Measurements from ENCODE around the gene NPW.

DNA sequence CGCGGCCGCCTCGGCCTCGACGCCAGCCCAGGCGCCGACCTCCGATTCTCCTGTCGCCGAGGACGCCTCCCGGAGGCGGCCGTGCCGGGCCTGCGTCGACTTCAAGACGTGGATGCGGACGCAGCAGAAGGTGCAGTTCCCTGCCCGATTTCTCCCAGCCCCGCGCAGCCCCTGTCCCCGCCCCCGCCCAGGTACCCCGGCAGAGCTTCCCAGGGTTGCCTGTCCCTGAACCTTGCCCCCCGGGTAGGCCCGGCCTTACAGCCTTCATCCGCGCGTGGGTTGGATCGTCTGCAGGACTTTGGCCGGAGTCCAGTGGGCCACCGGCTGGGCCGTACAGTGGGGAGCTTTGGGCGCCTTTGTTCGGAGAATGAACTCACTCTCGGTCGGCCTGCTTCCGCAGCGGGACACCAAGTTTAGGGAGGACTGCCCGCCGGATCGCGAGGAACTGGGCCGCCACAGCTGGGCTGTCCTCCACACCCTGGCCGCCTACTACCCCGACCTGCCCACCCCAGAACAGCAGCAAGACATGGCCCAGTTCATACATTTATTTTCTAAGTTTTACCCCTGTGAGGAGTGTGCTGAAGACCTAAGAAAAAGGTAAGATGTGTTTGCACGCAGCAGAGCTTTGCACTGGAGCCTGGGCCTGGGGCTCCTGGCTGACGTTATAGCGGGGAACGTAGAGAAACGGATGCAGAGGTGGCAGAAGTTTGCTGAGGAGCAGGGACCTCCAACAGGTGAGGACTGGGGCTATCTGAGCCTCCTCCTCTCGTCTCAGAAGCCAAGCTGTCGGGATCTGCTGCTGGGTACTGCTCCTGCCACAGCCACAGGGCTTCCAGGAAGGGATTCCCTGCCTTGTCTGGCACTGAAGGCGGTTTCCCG lies 35.0 kb upstream of the NPW start:
- TF ChIP-seq, protein P1, sequence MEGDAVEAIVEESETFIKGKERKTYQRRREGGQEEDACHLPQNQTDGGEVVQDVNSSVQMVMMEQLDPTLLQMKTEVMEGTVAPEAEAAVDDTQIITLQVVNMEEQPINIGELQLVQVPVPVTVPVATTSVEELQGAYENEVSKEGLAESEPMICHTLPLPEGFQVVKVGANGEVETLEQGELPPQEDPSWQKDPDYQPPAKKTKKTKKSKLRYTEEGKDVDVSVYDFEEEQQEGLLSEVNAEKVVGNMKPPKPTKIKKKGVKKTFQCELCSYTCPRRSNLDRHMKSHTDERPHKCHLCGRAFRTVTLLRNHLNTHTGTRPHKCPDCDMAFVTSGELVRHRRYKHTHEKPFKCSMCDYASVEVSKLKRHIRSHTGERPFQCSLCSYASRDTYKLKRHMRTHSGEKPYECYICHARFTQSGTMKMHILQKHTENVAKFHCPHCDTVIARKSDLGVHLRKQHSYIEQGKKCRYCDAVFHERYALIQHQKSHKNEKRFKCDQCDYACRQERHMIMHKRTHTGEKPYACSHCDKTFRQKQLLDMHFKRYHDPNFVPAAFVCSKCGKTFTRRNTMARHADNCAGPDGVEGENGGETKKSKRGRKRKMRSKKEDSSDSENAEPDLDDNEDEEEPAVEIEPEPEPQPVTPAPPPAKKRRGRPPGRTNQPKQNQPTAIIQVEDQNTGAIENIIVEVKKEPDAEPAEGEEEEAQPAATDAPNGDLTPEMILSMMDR (conservative IDR thresholded peaks at IDR 0.05 in 1 of 2, IDR thresholded peaks at IDR 0.05 in 1 of 2; ENCODE audit: extremely low read depth in 1 of 2, insufficient read depth in 1 of 2, low read depth in 1 of 2, low read length in 2 of 2) = no peak
- no peak for TF ChIP-seq EZH2 (IDR thresholded peaks at IDR 0.05; ENCODE audit: borderline replicate concordance, low read length)

Measured in mammary epithelial cell (primary cell).